ENCODE data around the gene ZNF532.

ZNF532 gene

GRCh38 chr18:58977801-58978200 lies 113.1 kb downstream of the ZNF532 start:
- TF ChIP-seq CTCF (IDR thresholded peaks at IDR 0.05) (no peak), ZFX (IDR thresholded peaks at IDR 0.05; ENCODE audit: borderline replicate concordance) (no peak)

GRCh38 chr18:58978916-58979315 lies 114.2 kb downstream of the ZNF532 start:
- no peak overlapping the region for H3K27ac ChIP-seq
- TF ChIP-seq CTCF (IDR thresholded peaks at IDR 0.05) = no peak
- no peak for TF ChIP-seq ZFX (IDR thresholded peaks at IDR 0.05; ENCODE audit: borderline replicate concordance)

More at GRCh38 chr18:58977801-58978200, 113.1 kb downstream of the ZNF532 start:
- no peak overlapping the region for H3K27ac ChIP-seq

- no peak for TF ChIP-seq ZFX (IDR thresholded peaks at IDR 0.05; ENCODE audit: borderline replicate concordance)
Observed at GRCh38 chr18:58979615-58980014, 114.9 kb downstream of the ZNF532 start.

GRCh38 chr18:58980991-58981390 lies 116.3 kb downstream of the ZNF532 start:
- TF ChIP-seq ZFX (IDR thresholded peaks at IDR 0.05; ENCODE audit: borderline replicate concordance) (no peak), CTCF (IDR thresholded peaks at IDR 0.05) (no peak)
- no peak overlapping the region for H3K27ac ChIP-seq

More at GRCh38 chr18:58979615-58980014, 114.9 kb downstream of the ZNF532 start:
- no peak overlapping the region for H3K27ac ChIP-seq

GRCh38 chr18:58983260-58984155 lies 118.8 kb downstream of the ZNF532 start:
- H3K27ac ChIP-seq = no peak overlapping the region
- TF ChIP-seq ZFX (IDR thresholded peaks at IDR 0.05; ENCODE audit: borderline replicate concordance) = no peak
- TF ChIP-seq CTCF (IDR thresholded peaks at IDR 0.05) = no peak

GRCh38 chr18:58988600-58988999 lies 123.9 kb downstream of the ZNF532 start:
- TF ChIP-seq ZFX (IDR thresholded peaks at IDR 0.05; ENCODE audit: borderline replicate concordance) (no peak), CTCF (IDR thresholded peaks at IDR 0.05) (no peak)
- no peak overlapping the region for H3K27ac ChIP-seq

GRCh38 chr18:58989184-58989759 lies 124.6 kb downstream of the ZNF532 start:
- no peak overlapping the region for H3K27ac ChIP-seq
- no peak for TF ChIP-seq CTCF (IDR thresholded peaks at IDR 0.05)
- TF ChIP-seq ZFX (IDR thresholded peaks at IDR 0.05; ENCODE audit: borderline replicate concordance) = no peak
